Activated CD4-positive, alpha-beta T cell treated with anti-CD3 and anti-CD28 coated beads for 4 hours (primary cell): ENCODE measurements around the gene IMPDH1.

Experiments
- DNase-seq, 2 donors: peaks; one replicate each; pipeline ENCODE4 v3.0.0-alpha.2; 2020

IMPDH1 gene

DNA sequence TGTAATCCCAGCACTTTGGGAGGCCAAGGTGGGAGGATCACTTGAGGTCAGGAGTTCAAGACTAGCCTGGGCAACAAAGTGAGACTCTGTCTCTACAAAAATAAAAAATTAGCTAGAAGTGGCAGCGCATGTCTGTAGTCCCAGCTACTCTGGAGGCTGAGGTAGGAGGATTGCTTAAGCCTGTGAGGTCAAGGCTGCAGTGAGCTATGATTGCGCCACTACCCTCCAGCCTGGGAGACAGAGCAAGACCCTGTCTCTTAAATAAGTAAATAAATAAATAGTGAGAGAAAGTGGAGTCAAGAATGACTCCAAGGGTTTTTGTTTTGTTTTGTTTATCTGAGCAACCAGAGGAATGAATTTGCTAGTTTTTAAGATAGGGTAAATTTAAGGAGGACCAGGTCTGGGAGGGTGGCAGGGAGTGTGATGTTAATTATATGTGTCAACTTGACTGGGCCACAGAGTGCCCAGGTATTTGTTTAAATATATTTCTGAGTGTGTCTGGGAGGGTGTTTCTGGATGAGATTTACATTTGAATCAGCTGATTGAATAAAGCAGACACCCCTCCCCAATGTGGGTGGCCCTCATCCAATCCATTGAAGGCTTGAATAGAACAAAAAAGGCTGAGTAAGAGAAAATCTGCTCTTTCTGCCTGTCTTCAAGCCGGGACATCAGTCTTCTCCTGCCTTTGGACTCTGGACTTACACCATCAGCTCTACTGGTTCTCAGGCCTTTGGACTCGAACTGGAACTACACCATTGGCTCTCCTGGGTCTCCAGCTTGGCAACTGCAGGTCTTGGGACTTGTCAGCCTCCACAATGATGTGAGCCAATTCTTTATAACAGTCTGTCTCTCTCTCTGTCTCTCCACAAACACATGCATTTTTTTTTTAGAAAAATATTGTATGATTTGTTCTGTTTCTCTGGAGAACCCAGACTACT is 23.5 kb downstream of the IMPDH1 start:
- no peak for DNase-seq

DNA sequence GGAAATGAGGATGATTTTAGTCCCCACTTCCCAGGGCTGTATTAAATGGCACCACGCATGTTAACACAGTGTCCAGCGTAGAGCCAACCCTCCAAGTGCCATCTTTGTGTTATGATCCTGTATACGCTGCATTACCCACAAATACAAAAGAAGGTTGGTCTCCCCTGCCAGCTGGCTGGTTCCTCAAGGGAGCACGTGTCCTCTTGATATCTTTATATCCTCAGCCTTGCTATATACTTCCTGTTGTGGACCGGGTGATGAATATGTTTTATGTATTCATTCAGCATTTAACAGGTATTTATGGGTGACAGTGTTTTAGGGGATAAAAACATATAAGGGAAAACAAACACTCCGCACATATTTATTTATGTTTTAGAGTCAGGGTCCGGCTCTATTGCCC is 25.1 kb downstream of the IMPDH1 start:
- no peak for DNase-seq

DNA sequence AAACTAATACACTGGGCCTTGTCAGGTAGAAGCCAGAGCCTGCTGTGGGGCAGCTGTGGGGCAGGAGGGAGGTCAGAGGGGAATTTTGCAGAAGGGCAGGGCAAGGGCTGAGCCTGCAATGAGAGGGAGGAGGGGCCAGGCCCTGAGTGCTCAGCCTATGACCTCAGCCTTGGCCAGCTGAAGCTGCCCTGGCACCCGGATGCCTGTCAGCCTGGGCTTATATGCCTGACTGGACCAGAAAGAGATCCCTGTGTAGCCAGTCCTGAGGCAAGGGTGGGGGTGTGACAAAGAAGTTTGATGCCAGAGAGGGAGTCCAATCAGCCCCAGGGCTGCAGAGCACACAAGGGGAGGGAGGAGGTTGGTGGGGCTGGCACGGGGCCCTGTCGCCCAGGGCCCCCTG is 26.0 kb downstream of the IMPDH1 start:
- DNase-seq = no peak

DNA sequence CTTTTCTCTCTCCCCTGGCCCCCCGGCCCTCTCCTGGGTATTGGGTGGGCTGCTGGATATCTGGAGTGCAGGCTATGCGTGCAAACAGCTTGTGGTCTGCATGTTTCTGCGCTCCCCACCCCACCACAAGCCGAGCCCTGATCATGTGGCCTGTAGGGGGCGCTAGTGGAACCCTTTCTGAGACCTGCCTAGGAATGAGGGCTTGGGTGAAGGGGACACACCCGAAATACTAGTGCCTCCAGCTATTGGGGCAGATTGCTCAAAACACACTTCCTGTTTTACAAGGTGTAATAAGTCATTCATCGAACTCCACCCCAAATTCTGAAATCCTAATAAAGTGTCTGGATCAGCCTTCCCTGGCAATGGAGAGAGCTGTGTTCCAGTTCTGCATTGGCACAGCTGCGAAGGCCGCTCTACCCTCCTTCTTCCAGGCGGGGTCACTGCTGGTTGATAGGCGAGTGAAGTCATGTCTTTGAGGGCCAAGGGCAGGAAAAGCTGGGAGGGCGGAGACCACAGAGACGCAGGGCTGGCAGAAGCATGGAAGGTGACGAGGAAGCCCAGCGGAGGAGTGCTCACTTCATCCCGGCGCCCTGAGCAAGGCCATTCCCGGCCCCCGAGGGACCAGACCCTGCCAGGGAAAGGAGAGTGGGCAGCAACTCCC is 28.5 kb downstream of the IMPDH1 start:
- peak in 1 of 2 donors; percentile 32 for DNase-seq

DNA sequence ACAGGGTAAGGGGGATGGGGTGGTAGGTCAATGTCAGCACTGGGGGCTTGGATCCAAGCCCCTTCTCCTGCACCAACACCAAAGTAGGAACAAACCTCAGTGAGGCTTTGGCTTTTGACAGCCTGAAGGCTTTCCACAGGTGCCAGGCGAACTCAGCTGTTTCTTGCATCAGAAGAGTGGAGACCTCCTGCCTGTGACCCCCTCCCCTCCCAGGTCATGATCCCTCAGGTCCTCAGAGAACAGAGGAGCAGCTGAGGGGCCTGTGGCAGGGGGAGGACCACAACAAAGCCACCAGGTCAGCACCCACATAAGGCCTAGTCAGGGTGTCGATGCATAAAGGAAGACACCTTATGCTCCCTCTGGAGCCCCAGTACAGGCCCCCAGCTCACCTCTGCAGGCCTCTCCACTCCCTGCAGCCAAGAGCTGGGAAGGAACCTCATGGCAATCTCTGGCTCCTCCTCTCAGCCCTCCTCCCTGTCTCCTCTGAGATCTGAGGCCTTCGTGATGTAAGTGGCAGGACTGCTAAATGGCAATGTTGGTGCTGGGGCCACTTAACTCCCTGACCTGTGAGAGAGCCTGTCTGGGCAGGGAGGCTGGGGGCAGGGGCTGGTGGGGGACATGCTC is 29.2 kb downstream of the IMPDH1 start:
- DNase-seq = no peak

DNA sequence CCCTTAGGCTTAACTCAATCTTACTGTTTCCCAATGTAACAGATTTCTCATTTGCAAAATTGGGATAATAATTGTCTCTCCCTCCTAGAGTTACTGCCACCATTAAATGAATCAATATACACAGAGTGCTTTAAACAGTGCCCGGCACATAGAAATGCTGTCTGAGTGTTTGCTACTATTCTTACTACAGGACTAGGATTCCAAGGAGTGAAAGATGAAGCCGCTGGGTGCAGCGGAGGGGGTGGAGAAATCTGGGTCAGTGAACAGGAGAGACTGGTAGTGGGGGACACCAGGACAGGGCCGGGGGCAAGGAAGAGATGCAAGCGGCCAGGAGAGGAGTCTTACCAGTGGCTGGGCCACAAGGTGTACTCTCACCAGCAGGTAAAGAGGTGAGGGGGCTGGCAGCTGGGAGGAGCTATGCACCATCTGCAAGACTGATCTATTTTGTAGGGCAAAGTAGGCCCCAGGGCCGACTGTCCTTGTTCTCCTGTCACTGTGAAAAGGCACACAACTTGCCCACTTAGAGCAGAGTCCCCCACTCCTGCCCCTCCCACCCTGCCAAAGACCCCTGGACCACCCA is 29.8 kb downstream of the IMPDH1 start:
- DNase-seq = no peak

DNA sequence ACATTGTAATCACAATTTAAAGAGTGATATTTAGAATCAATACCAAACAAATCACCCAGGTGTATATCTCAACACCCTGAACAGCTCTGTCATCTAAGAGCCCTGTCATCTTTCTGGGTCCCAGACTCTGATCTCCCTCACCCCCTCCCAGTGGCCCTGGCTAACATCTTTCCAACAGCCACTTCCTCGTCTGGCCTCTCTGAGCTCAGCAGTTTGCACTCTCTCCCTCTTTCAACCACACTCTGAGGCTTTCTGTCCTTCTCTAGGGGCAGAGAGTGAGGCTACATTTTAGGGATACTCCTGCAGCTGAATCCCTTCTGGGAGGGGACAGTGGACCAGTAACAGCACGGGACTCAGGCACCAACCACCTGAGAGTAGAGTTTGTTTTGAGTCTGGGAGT is 31.1 kb downstream of the IMPDH1 start:
- no peak for DNase-seq

DNA sequence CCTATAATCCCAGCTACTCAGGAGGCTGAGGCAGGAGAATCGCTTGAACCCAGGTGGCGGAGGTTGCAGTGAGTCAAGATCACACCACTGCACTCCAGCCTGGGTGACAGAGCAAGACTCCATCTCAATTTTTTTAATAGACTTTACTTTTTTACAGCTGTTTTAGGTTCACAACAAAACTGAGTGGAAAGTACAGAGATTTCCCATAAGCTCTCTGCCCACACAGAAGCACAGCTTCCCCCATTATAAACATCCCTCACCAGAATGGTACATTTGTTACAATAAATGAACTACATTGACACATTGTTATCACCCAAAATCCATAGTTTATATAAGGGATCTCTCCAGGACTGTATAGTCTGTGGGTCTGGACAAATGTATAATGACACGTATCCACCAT is 33.7 kb downstream of the IMPDH1 start:
- no peak for DNase-seq

DNA sequence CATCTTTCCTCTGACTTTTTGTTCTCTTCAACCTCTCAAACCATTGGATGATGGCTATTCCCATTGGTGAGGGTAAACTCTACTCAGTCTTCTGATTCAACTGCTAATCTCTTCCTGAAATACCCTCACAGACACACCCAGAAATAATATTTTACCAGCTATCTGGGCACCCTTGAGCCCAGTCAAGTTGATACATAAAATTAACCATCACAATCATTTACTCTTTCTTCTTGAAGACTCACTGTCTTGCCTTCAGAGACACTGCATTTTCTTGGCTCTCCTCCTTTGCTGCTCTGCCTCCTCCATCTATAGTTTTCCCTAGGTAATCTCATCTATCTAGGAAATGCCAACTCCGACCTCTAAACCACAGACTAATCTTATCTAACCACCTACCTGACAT is 35.7 kb downstream of the IMPDH1 start:
- no peak for DNase-seq

DNA sequence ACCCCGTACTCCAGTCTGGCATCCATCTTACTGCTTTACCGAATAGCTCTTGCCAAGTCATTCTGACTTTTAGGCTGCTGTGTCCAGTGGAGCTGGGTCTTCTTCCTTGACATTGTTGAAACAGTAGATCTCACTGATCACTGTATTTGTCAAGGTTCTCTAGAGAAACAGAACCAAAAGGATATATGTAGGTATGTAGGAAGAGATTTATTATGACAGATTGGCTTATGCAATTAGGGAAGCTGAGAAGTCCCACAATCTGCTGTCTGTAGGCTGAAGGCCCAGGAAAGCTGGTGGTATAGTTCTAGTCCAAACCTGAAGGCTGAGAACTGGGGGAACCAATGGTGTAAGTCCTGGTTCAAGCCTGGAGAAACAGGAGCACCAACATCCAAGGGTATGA is 36.2 kb downstream of the IMPDH1 start:
- no peak for DNase-seq

DNA sequence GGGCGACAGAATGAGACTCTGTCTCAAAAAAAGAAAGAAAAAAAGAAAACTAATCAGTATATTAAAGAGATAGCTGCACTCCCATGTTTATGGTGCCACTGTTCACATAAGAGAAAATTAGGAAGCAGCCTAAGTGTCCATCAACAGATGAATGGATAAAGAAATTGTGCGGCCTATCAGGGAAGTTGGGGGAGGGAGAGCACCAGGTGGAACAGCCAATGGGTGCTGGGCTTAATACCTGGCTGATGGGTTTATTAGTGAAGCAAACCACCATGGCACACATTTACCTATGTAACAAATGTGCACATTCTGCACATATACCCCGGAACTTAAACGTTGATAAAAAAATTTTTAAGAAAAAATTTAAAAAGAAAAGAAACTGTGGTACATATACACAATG is 39.3 kb downstream of the IMPDH1 start:
- no peak for DNase-seq

DNA sequence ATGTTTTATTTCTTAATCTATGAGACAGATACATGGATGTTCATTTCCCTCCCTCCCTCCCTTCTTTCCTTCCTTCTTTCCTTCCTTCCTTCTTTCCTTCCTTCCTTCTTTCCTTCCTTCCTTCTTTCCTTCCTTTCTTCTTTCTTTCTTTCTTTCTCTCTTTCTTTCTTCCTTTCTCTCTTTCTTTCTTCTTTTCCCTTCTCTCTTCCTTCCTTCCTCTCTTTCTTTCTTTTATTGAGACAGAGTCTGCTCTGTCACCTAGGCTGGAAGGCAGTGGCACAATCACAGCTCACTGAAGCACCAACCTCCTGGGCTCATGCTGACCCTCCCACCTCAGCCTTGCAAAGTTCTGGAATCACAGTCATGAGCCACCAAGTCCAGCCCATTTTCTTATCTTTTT is 42.8 kb downstream of the IMPDH1 start:
- no peak for DNase-seq

DNA sequence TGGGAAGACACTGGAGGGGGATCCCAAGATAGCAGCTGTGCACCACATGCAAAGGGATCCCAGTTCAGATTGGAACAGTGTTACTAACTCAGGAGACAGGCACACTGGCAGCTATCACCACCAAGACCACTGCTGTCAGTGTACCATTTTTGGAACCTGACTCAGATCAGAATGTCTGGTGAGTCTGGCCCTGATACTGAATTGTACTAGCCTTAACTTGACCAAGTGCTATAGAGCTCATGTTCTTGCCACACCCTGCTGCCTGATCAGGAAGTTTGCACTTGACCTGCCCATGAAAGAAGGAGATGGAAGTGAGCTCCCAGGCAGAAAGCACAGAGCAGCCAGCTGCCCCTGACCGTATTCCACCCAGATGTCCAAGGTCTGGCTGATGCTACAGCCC is 43.5 kb downstream of the IMPDH1 start:
- DNase-seq = no peak

DNA sequence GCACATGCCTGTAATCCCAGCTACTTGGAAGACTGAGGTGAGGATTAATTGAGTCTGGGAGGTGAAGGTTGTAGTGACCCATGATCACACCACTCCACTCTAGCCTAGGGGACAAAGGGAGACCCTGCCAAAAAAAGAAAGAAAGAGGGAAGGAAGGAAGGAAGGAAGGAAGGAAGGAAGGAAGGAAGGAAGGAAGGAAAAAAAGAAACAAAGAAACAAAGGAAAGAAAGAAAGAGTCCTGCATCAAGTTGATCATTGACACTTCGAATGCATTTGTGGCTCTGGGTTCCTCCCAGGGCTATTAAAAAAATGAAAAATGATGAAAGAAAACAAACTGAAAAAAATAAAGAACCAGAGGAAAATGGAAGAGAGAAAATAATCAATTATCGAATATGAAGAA is 44.4 kb downstream of the IMPDH1 start:
- no peak for DNase-seq

DNA sequence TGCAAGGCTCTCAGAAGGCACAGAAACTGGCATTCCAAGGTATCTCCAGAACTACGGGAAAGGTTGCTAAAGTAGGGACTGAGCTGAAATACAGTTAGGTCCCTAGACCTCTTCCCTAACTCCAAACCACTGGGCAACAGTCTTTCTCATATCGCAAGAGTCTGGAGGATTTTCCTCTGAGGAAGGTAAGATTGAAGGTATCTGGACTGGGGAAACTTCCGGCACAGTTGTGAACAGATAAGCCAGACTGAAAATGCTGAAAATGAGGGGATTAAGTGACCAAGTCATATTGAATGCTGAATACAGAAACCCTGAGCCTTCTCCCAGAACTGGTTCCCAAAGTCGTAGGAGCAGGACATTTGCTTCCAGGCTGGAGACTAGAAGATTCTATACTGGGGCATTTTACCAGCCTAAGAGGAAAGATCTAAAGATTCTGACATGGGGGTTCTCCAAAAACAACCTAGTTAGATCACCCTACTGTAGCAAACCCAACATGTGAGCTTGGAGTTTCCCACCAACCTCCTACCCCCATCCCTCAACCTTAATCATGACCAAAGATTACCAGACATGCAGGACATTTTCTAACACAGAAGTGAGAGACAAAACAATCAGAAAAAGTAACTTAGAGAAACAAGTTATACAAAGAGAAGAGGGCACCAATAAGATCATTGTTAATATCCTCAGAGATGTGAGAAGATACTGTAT is 45.5 kb downstream of the IMPDH1 start:
- DNase-seq = no peak

DNA sequence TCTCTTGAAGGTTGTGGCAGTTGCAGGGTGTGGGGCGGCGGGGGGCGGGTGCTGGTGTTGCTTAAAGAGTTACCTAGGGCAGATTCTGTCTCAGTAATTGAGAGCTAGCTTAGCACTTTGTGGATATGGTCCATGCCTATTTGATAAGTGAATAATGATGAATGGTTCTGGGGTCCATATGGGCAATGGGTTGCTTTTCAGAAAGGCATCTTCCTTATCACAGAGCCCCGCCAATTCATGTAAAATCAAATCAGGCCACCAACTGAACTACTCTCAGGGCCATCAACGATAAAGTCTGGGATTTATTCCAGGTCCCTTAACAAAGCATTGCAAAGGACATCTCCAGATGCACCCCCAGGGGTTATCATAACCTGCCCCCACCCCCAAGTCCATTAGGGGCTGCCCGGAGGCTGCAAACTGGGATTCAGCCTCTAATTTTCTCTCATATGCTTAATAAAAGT is 46.5 kb downstream of the IMPDH1 start:
- DNase-seq = no peak

DNA sequence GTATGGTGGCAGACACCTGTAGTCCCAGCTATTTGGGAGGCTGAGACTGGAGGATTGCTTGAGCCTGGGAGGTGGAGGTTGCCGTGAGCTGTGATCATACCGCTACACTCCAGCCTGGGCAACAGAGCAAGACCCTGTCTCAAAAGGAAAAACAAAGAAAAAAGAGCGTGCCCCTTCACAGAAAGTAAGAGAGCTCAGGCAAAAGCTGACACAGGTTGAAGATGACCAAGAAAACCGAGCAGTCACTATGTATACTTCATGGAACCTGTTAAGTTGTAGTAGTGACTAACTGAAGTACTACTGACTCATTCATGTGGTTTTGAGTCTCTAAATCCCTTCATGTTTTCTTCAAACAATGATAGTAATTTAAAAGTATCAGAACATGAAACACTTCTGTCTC is 47.1 kb downstream of the IMPDH1 start:
- DNase-seq = no peak

DNA sequence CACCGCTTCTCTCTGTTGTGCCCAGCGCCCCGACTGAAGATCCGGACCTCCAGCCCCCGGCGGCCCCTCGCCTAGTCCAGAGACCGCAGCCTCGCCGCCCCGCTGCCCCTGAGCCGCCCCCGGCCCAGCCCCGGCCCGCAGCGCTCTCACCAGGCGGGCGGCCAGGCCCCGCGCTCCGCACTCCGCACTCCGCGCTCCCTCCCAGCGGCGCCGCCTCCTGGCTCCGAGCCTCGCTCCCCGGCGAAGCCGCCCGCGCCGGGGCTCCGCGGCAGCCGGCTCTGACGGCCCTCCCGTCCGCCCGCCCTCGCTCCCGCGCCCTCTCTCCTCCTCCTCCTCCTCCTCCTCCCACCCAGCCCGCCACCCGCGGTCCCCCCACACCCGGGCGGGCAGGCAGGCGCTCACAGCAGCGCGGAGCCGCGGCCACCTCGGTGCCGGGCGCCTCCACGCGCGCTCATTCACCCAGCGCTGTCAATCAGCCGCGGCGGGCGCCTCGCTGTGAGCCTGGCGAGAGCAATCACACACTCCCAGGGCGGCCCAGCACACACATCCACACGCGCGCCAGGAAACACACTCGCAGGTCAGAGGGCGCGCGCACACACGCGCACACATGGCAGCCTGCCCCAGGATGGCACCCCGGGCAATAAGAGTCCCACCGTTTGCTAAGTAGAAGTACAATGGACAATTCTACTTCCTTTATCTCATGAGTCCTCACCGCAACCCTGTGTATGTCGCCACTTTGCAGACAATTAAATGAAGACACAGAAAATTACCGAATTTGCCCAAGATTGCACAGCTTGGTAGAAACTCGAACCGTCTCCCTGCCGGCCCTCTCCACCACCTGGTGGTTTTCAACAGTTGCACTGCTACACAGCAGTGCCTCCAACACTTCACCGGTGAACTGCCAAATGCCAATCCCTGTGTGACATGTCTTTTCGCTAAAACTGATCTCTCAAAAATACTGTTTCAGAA is 48.1 kb downstream of the IMPDH1 start, which contains the start of gene PRRT4:
Gene PRRT4 (minus strand): TSS at position 280 of the 969 bp plus-strand sequence.
- DNase-seq = peak; percentile 55 to 56

DNA sequence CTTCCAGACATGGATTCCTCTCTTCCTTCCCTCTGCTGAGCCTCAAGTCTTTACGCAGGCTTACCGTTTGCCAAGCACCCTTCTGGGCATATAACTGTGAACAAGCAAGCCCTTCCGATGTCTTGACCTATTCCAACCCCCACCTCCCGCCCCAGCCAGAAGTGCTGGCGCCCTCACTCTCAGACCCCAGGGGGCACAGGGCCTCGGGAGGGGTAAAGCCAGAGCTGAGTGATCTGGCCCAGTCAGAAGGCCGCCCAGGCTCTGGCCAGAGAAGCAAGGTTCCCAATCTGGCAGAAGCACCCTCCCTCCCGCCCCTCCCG is 49.5 kb downstream of the IMPDH1 start:
- no peak for DNase-seq

DNA sequence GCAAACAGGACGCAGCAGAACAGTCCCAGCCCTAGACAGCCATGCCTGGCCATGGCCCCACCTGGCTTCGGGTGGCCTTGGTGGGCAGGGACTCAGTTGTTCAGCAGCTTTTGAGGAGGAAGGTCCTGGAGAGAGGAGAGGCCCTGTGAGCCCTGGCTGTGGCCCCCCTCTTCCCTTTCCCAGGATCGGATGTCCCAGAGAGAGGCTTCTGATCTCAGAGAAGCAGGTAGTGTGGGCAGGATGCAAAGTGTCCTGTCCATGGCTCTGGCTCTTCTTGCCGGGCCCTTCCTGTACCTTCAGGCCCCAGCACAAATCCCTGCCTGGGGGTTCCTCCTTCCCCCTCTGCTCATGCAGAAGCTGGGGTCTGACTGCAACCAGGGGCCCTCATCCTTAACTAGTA is 49.8 kb downstream of the IMPDH1 start:
- no peak for DNase-seq

DNA sequence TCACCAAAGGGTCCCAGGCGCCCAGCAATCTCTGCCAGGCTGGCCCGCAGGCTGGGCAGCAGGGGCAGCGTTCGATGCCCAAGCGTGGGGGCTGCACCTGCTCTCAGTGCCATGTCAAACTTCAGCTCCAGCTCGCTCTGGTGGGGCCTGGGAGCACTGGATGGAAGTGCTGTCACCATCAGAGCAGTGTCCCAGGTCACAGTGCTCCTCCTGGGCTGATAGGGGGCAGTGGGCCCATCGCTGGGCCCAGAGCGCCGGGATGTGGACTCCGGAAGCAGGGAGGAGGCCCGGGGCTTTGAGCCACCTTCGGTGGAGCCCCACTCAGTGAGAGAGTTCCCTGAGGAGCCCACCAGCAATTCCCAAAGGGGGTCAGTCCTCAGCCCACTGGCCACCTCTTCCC is 50.4 kb downstream of the IMPDH1 start:
- no peak for DNase-seq

DNA sequence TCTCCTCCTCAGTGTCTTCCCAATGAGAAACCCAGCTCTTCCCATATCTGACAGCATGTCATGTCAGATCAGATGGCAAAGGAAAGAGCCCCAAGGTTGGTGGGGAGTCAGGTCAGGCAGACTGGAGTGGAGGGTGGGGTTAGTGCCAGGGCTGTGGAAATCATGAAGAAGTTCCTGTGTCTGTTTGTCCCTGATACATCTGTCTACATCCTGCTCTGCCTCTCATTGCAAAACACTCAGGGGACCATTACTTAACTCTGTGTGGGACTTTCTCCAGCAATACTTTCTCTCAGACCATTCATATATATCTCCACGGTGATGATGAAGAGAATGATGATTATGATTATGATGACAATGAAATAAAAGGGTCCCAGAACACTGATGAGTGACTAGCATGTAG is 51.5 kb downstream of the IMPDH1 start:
- DNase-seq = no peak
